Measurements from ENCODE around the gene R3HDM4.

- TF ChIP-seq CTCF (IDR thresholded peaks at IDR 0.05 in 8 of 11, conservative IDR thresholded peaks at IDR 0.05 in 3 of 11), result no peak
- TF ChIP-seq POLR2AphosphoS5 (IDR thresholded peaks at IDR 0.05), result no peak
Measured at GRCh38 chr19:887599-887998, 25.4 kb downstream of the R3HDM4 start.
